B cell (primary cell): Measurements from ENCODE around the gene POLE. TPM values are rescaled to one million over a fixed set of nuclear protein-coding genes. Genes with fewer than 3 reads are reported as not detected.

ENCODE experiments used
- ATAC-seq: fragments of 200-7000 bp; cut with Tn5 transposase; one replicate; pipeline ENCODE4 v1.10.0; 2021; ENCODE audit warnings: low read depth, mild to moderate bottlenecking, moderate number of reproducible peaks, moderate library complexity
- CTCF ChIA-PET: fragments of 350-600 bp; sonication (Branson Sonifier 250); formaldehyde crosslinking; loops from one replicate; lab custom pipeline; 2021; ENCODE audit warnings: antibody characterized with exemption, inconsistent platforms; lab: Charles Lee
- POLR2A ChIA-PET: fragments of 350-600 bp; sonication (Branson Sonifier 250); formaldehyde crosslinking; loops from one replicate; lab custom pipeline; 2021; ENCODE audit warnings: antibody characterized with exemption; lab: Charles Lee
- DNase-seq: peaks from one replicate; pipeline ENCODE4 v3.0.0; 2013
- H2AFZ ChIP-seq: 2 replicates; pipeline ENCODE4 v1.6.1; 2012; ENCODE audit warnings: mild to moderate bottlenecking, low read depth, low read length; ENCODE audit not compliant: insufficient read depth, poor library complexity, severe bottlenecking
- H3K27ac ChIP-seq, 2 donors: 1 replicate in 1 of 2; 2 replicates in 1 of 2; pipeline ENCODE4 v1.5.1; 2012 to 2013; ENCODE audit warnings: low read length in 2 of 2, mild to moderate bottlenecking in 2 of 2, moderate library complexity in 1 of 2
- H3K27me3 ChIP-seq, 4 experiments: fragments of 200-600 bp in 1 of 4; sonication (generic) in 1 of 4; replicated peaks in 1 of 4; 1 replicate in 2 of 4; 2 replicates in 2 of 4; pipeline versions ENCODE4 v1.6.1 to v1.7.0; 2013 to 2016; ENCODE audit warnings: low read length in 3 of 4, mild to moderate bottlenecking in 2 of 4, mixed read lengths in 1 of 4, moderate library complexity in 1 of 4; ENCODE audit not compliant: insufficient read depth in 4 of 4, control insufficient read depth in 3 of 4; ENCODE audit errors: control extremely low read depth in 1 of 4
- H3K36me3 ChIP-seq, 2 experiments: replicated peaks in 1 of 2; 1 replicate in 1 of 2; 2 replicates in 1 of 2; pipeline versions ENCODE4 v1.6.1 to v1.7.1; 2013; ENCODE audit warnings: low read length in 1 of 2; ENCODE audit not compliant: insufficient read depth in 2 of 2, control insufficient read depth in 1 of 2; ENCODE audit errors: control extremely low read depth in 1 of 2, extremely low read depth in 1 of 2
- H3K4me1 ChIP-seq, 2 donors: fragments of 200-600 bp in 1 of 2; sonication (generic) in 1 of 2; 1 replicate in 1 of 2; 2 replicates in 1 of 2; pipeline versions ENCODE4 v1.5.1 to v1.6.1; 2013 to 2017; ENCODE audit warnings: low read length in 2 of 2; ENCODE audit not compliant: control insufficient read depth in 2 of 2, insufficient read depth in 2 of 2
- H3K4me2 ChIP-seq: replicated peaks from 2 replicates; pipeline ENCODE3; 2012; ENCODE audit warnings: mild to moderate bottlenecking, low read depth, low read length; ENCODE audit not compliant: poor library complexity, severe bottlenecking
- H3K4me3 ChIP-seq, 5 experiments: fragments of 200-600 bp in 1 of 5; sonication (generic) in 1 of 5; 1 replicate in 3 of 5; 2 replicates in 2 of 5; pipeline versions ENCODE4 v1.5.1 to v1.7.0; 2011 to 2016; ENCODE audit warnings: low read length in 4 of 5, mild to moderate bottlenecking in 4 of 5, low read depth in 2 of 5, control low read depth in 1 of 5, moderate library complexity in 1 of 5; ENCODE audit not compliant: insufficient read depth in 1 of 5; ENCODE audit errors: control extremely low read depth in 1 of 5, extremely low read depth in 1 of 5
- H3K79me2 ChIP-seq: fragments of 200-600 bp; sonication (generic); one replicate; pipeline ENCODE4 v1.6.0; 2016; ENCODE audit warnings: low read length; ENCODE audit not compliant: control insufficient read depth, insufficient read depth
- H3K9ac ChIP-seq: fragments of 200-600 bp; sonication (generic); 2 replicates; pipeline ENCODE4 v1.6.1; 2017; ENCODE audit warnings: mild to moderate bottlenecking, low read length, moderate library complexity
- H3K9me3 ChIP-seq, 3 donors: one replicate each; pipeline versions ENCODE4 v1.6.1 to v1.7.1; 2013; ENCODE audit warnings: low read length in 2 of 3; ENCODE audit not compliant: control insufficient read depth in 2 of 3, insufficient read depth in 1 of 3; ENCODE audit errors: control extremely low read depth in 1 of 3
- H4K20me1 ChIP-seq: 2 replicates; pipeline ENCODE4 v1.6.0; 2012; ENCODE audit warnings: mild to moderate bottlenecking, low read length; ENCODE audit not compliant: insufficient read depth, control insufficient read depth, poor library complexity, severe bottlenecking
- H3K27ac Mint-ChIP-seq: one replicate; pipeline ENCODE4 v1.8.0; 2021; ENCODE audit warnings: mixed read lengths
- H3K27me3 Mint-ChIP-seq: one replicate; pipeline ENCODE4 v1.8.0; 2021; ENCODE audit warnings: mixed read lengths
- H3K4me1 Mint-ChIP-seq: one replicate; pipeline ENCODE4 v1.8.0; 2021; ENCODE audit warnings: mixed read lengths
- H3K4me3 Mint-ChIP-seq: one replicate; pipeline ENCODE4 v1.8.0; 2021; ENCODE audit warnings: mixed read lengths
- H3K9me3 Mint-ChIP-seq: one replicate; pipeline ENCODE4 v1.8.0; 2022; ENCODE audit warnings: mixed read lengths; ENCODE audit not compliant: insufficient read depth
- CTCF ChIP-seq: fragments of 200-600 bp; IDR thresholded peaks from one replicate; pipeline ENCODE4 v1.8.0; 2022; ENCODE audit warnings: antibody characterized with exemption, mild to moderate bottlenecking
- EZH2 ChIP-seq: IDR thresholded peaks from 2 replicates; pipeline ENCODE4 v1.6.1; 2012; ENCODE audit warnings: borderline replicate concordance, low read depth, mild to moderate bottlenecking, moderate library complexity, low read length; ENCODE audit not compliant: insufficient read depth, poor library complexity, severe bottlenecking
- WGBS: methylation state at CpG from one replicate; pipeline ENCODE4 v1.1.5; 2013; ENCODE audit warnings: missing lambda C conversion rate; ENCODE audit not compliant: insufficient coverage; 5-methylcytosine and 5-hydroxymethylcytosine counted together
- intact Hi-C: fragments of 100-400 bp; cut with micrococcal nuclease; formaldehyde crosslinking; loops from one replicate; pipeline ENCODE4 v1.10.0; 2022
- polyA plus RNA-seq: library from polyadenylated mRNA; depleted of rRNA; stranded (reverse); fragments of >200 nt; gene quantifications from 2 replicates; pipeline ENCODE4 v1.2.3, GENCODE V29; 2012
- total RNA-seq, 2 donors: library from RNA; stranded (reverse); fragments of 120-200 nt in 1 of 2; gene quantifications; 1 replicate in 1 of 2; 2 replicates in 1 of 2; pipeline versions ENCODE4 v1.2.3 to v1.2.4, GENCODE V29; 2013 to 2022

Gene POLE
- total and polyA plus RNA-seq, 2 donors (not counting 1 experiment from before 2014, with no cell fraction given), result 32.0 to 62.0 TPM

- peaks cover 2 to 48% of the 10 kb centered on the region in 2 experiments for H3K36me3 ChIP-seq
These were observed 28.7 kb upstream of the POLE start for GRCh38 chr12:132715874-132716273.

GRCh38 chr12:132713123-132713522 lies 26.0 kb upstream of the POLE start:
- WGBS, result 71% methylated on average over 2 of the region's 2 CpGs
- H3K27ac ChIP-seq, result no peak overlapping the region
- Mint-ChIP-seq H3K27me3 (no peaks in the 10 kb centered on the region), H3K27ac (no peak overlapping the region), H3K9me3 (peaks cover 4% of the 10 kb centered on the region), H3K4me1 (peaks cover 10% of the 10 kb centered on the region), H3K4me3 (no peak overlapping the region)
- H3K4me2 ChIP-seq, result no peak overlapping the region
- H3K79me2 ChIP-seq, result peaks cover 55% of the 10 kb centered on the region
- no peak overlapping the region for H2AFZ ChIP-seq
- intact Hi-C loops, result no loop called here
- DNase-seq (no peak), ATAC-seq (no peak)
- H3K36me3 ChIP-seq, result peaks cover 2 to 27% of the 10 kb centered on the region in 2 experiments
- ChIA-PET POLR2A (no interaction called here), CTCF (no interaction called here)
- H3K27me3 ChIP-seq, result no peaks in the 10 kb centered on the region
- peaks cover 10 to 23% of the 10 kb centered on the region in 2 donors for H3K4me1 ChIP-seq
- no peak overlapping the region for H3K4me3 ChIP-seq
- TF ChIP-seq EZH2 (no peak), CTCF (no peak)
- H3K9ac ChIP-seq, result no peak overlapping the region
- peaks cover 53% of the 10 kb centered on the region for H4K20me1 ChIP-seq
- H3K9me3 ChIP-seq, result peaks cover 0 to 23% (median 8%) of the 10 kb centered on the region in 3 donors

More at GRCh38 chr12:132715874-132716273, 28.7 kb upstream of the POLE start:
- DNase-seq (no peak), ATAC-seq (no peak)
- peaks cover 4 to 12% of the 10 kb centered on the region in 2 donors for H3K4me1 ChIP-seq
- H4K20me1 ChIP-seq, result peaks cover 65% of the 10 kb centered on the region
- H3K4me3 ChIP-seq, result no peak overlapping the region
- TF ChIP-seq CTCF (no peak), EZH2 (no peak)
- WGBS, result 94% methylated on average over 9 of the region's 9 CpGs
- Mint-ChIP-seq H3K4me3 (no peak overlapping the region), H3K4me1 (peaks cover 7% of the 10 kb centered on the region), H3K27me3 (no peaks in the 10 kb centered on the region), H3K9me3 (no peaks in the 10 kb centered on the region), H3K27ac (no peak overlapping the region)
- no peak overlapping the region for H3K4me2 ChIP-seq
- ChIA-PET CTCF (no interaction called here), POLR2A (interaction anchor here (0.7 kb wide), 1 partner anchor 779 kb away, joined by 7 read pairs; no protein-coding TSS in a partner anchor)
- no peaks in the 10 kb centered on the region for H3K9me3 ChIP-seq
- H3K27ac ChIP-seq, result no peak overlapping the region
- H3K9ac ChIP-seq, result no peak overlapping the region
- H3K79me2 ChIP-seq, result peaks cover 51% of the 10 kb centered on the region
- no peaks in the 10 kb centered on the region for H3K27me3 ChIP-seq
- H2AFZ ChIP-seq, result no peak overlapping the region
- intact Hi-C loops, result no loop called here
